Measurements from ENCODE around the gene CPB1.

DNA sequence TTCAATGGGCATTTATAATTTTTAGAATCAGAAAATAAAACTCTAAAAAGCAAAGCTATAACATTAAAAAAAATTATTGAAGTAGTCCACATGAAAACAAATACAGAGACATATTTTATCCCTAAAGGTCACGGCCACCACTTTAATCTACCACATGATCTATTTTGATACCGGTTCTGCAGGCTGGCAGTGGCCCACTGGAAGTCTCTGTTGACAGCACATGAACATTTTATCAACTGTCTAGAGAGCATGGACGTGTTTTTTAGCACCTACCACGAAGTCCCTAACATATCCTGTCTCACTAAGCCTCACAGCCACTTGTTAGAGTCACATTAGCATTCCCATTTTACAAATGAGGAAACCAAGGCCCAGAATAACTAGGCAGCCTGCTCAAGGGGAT lies 35.7 kb downstream of the CPB1 start:
- TF ChIP-seq, protein P1, sequence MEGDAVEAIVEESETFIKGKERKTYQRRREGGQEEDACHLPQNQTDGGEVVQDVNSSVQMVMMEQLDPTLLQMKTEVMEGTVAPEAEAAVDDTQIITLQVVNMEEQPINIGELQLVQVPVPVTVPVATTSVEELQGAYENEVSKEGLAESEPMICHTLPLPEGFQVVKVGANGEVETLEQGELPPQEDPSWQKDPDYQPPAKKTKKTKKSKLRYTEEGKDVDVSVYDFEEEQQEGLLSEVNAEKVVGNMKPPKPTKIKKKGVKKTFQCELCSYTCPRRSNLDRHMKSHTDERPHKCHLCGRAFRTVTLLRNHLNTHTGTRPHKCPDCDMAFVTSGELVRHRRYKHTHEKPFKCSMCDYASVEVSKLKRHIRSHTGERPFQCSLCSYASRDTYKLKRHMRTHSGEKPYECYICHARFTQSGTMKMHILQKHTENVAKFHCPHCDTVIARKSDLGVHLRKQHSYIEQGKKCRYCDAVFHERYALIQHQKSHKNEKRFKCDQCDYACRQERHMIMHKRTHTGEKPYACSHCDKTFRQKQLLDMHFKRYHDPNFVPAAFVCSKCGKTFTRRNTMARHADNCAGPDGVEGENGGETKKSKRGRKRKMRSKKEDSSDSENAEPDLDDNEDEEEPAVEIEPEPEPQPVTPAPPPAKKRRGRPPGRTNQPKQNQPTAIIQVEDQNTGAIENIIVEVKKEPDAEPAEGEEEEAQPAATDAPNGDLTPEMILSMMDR (IDR thresholded peaks at IDR 0.05; ENCODE audit: low read length), result no peak
- no peak for TF ChIP-seq EZH2 (IDR thresholded peaks at IDR 0.05; ENCODE audit: borderline replicate concordance, low read length)
